HepG2 (cell line): ENCODE measurements around the gene SPRED2. TPM values are rescaled to one million over a fixed set of nuclear protein-coding genes. Genes with fewer than 3 reads are reported as not detected.
A peak's percentile ranks its signal among the peaks of the same experiment; 100 is the strongest.

Experiments used
- ARNT2 ChIP-seq: sonication (generic); formaldehyde crosslinking; IDR thresholded peaks from 2 replicates; pipeline ENCODE4 v1.8.0; 2022; ENCODE audit warnings: mild to moderate bottlenecking, low read depth, missing genetic modification reagents, moderate library complexity
- ATF4 ChIP-seq, 2 experiments: fragments of 450-650 bp in 1 of 2; sonication (generic) in 1 of 2; formaldehyde crosslinking; IDR thresholded peaks; 2 replicates each; pipeline versions ENCODE4 v1.5.0 to v1.8.0; 2020 to 2022; ENCODE audit warnings: mild to moderate bottlenecking in 1 of 2, missing genetic modification reagents in 1 of 2
- HIC2 ChIP-seq: sonication (generic); formaldehyde crosslinking; IDR thresholded peaks from 2 replicates; pipeline ENCODE4 v1.9.0; 2022; ENCODE audit warnings: low read depth, missing genetic modification reagents
- HNF1A ChIP-seq, 2 experiments: sonication (generic) in 1 of 2; formaldehyde crosslinking in 1 of 2; IDR thresholded peaks; 2 replicates each; pipeline versions ENCODE4 v1.4.0 to v1.6.1; 2016 to 2020; ENCODE audit warnings: borderline replicate concordance in 1 of 2, low read depth in 1 of 2, mild to moderate bottlenecking in 1 of 2, missing genetic modification reagents in 1 of 2
- KDM2A ChIP-seq: sonication (generic); formaldehyde crosslinking; IDR thresholded peaks from 2 replicates; pipeline ENCODE4 v1.4.0; 2020; ENCODE audit warnings: low read depth, missing genetic modification reagents, borderline replicate concordance
- MYPOP ChIP-seq: sonication (generic); formaldehyde crosslinking; IDR thresholded peaks from 2 replicates; pipeline ENCODE4 v1.8.1; 2023; ENCODE audit warnings: mild to moderate bottlenecking, moderate library complexity, missing genetic modification reagents
- NFYB ChIP-seq: sonication (generic); formaldehyde crosslinking; IDR thresholded peaks from 2 replicates; pipeline ENCODE4 v1.4.0; 2020; ENCODE audit warnings: missing genetic modification reagents
- TBX2 ChIP-seq: sonication (generic); formaldehyde crosslinking; IDR thresholded peaks from 2 replicates; pipeline ENCODE4 v1.5.0; 2020; ENCODE audit warnings: missing genetic modification reagents, mild to moderate bottlenecking, borderline replicate concordance
- TEAD2 ChIP-seq: sonication (generic); formaldehyde crosslinking; IDR thresholded peaks from 2 replicates; pipeline ENCODE4 v1.9.0; 2021; ENCODE audit warnings: missing genetic modification reagents
- ZFY ChIP-seq: sonication (generic); formaldehyde crosslinking; IDR thresholded peaks from 2 replicates; pipeline ENCODE4 v1.4.0; 2020; ENCODE audit warnings: missing genetic modification reagents
- ZNF263 ChIP-seq: sonication (generic); formaldehyde crosslinking; IDR thresholded peaks from 2 replicates; pipeline ENCODE4 v1.4.0; 2020; ENCODE audit warnings: missing genetic modification reagents
- ZNF337 ChIP-seq: sonication (generic); formaldehyde crosslinking; IDR thresholded peaks from 2 replicates; pipeline ENCODE4 v1.5.1; 2020; ENCODE audit warnings: missing genetic modification reagents, low read depth, mild to moderate bottlenecking, borderline replicate concordance
- ZNF496 ChIP-seq: sonication (generic); formaldehyde crosslinking; IDR thresholded peaks from 2 replicates; pipeline ENCODE4 v1.8.1; 2023; ENCODE audit warnings: mild to moderate bottlenecking, moderate library complexity, missing genetic modification reagents; ENCODE audit not compliant: insufficient replicate concordance
- ZNF549 ChIP-seq: sonication (generic); formaldehyde crosslinking; IDR thresholded peaks from 2 replicates; pipeline ENCODE4 v1.5.0; 2020; ENCODE audit warnings: missing genetic modification reagents
- ZNF792 ChIP-seq: IDR thresholded peaks from 2 replicates; pipeline ENCODE4 v1.6.1; 2016
- polyA plus RNA-seq, 8 experiments: library from polyadenylated mRNA; depleted of rRNA in 3 of 8; stranded (reverse) in 7 of 8; unstranded in 1 of 8; fragments of >200 nt; fragmentation: Illumina TruSeq in 4 of 8; extraction: Trizol in 4 of 8; gene quantifications; 2 replicates each; pipeline versions ENCODE4 v1.2.1 to v1.2.3, GENCODE V29; 2011 to 2016; ENCODE audit warnings: low read depth in 4 of 8, missing spikeins in 1 of 8, mixed read lengths in 1 of 8; ENCODE audit not compliant: insufficient read depth in 1 of 8
- total RNA-seq, 5 experiments: library from RNA; depleted of rRNA; stranded (reverse); fragments of >200 nt; fragmentation: Illumina TruSeq; extraction: Trizol; gene quantifications; 2 replicates each; pipeline ENCODE4 v1.2.3, GENCODE V29; 2016; ENCODE audit warnings: low read depth in 1 of 5
- TF ChIP-seq, protein P1 (sequence below): sonication (generic); formaldehyde crosslinking; IDR thresholded peaks from 2 replicates; pipeline ENCODE4 v1.9.0; 2021; ENCODE audit warnings: missing genetic modification reagents, mild to moderate bottlenecking, borderline replicate concordance

The SPRED2 gene
- total and polyA plus RNA-seq, 2 of the 13 experiments (the other 11 are each of a cell fraction or from before 2014, with no cell fraction given) = 13.0 to 37.0 TPM

- TF ChIP-seq HIC2 (CRISPR knock-in tag) = no peak
- no peak for TF ChIP-seq NFYB (CRISPR knock-in tag)
- TF ChIP-seq, protein P1, sequence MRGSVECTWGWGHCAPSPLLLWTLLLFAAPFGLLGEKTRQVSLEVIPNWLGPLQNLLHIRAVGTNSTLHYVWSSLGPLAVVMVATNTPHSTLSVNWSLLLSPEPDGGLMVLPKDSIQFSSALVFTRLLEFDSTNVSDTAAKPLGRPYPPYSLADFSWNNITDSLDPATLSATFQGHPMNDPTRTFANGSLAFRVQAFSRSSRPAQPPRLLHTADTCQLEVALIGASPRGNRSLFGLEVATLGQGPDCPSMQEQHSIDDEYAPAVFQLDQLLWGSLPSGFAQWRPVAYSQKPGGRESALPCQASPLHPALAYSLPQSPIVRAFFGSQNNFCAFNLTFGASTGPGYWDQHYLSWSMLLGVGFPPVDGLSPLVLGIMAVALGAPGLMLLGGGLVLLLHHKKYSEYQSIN (CRISPR knock-in tag) = no peak
- peak; percentile 88 for TF ChIP-seq TBX2 (CRISPR knock-in tag)
- no peak for TF ChIP-seq ARNT2 (CRISPR knock-in tag)
- TF ChIP-seq KDM2A (CRISPR knock-in tag) = peak; percentile 86
- no peak for TF ChIP-seq ZNF549 (CRISPR knock-in tag)
- TF ChIP-seq HNF1A (IDR thresholded peaks at IDR 0.05; ENCODE audit: low read depth) = peak; percentile 35; the same call in 1 of the 2 replicates
- TF ChIP-seq HNF1A (CRISPR knock-in tag; IDR thresholded peaks at IDR 0.05; ENCODE audit: borderline replicate concordance) = no peak; the same call in 1 of the 2 replicates
- no peak for TF ChIP-seq TEAD2 (CRISPR knock-in tag)
- 0 out of 2 replicates have a peak, but pooled peaks have one; percentile 43 for TF ChIP-seq MYPOP (CRISPR knock-in tag)
- peak; percentile 43; the same call in 1 of the 2 replicates for TF ChIP-seq ZNF263 (CRISPR knock-in tag)
- no peak for TF ChIP-seq ZNF496
- peak; percentile 75 for TF ChIP-seq ZNF792
- TF ChIP-seq ZFY (CRISPR knock-in tag) = peak; percentile 56
- no peak for TF ChIP-seq ATF4 (CRISPR knock-in tag; IDR thresholded peaks at IDR 0.05)
- no peak for TF ChIP-seq ZNF337
Measured at GRCh38 chr2:65382776-65383357, 49.5 kb downstream of the SPRED2 start (continued).
